Measurements from ENCODE around the gene CCR7. TPM values are rescaled to one million over a fixed set of nuclear protein-coding genes. Genes with fewer than 3 reads are reported as not detected.

CCR7 gene
- polyA plus RNA-seq, 2 donors: 0.16 to 0.54 TPM

GRCh38 chr17:40536295-40537171 lies 28.7 kb downstream of the CCR7 start:
- H3K4me1 ChIP-seq (ENCODE audit: control insufficient read depth in 2 of 2, insufficient read depth in 2 of 2, low read length in 1 of 2): peaks cover 0 to 44% of the 10 kb centered on the region in 2 donors
- H3K9me3 ChIP-seq (ENCODE audit: control insufficient read depth in 2 of 2, insufficient read depth in 1 of 2, low read depth in 1 of 2, low read length in 1 of 2): peaks cover 0 to 2% of the 10 kb centered on the region in 2 donors
- H3K36me3 ChIP-seq (ENCODE audit: control insufficient read depth in 2 of 2, insufficient read depth in 2 of 2, low read length in 1 of 2): no peaks in the 10 kb centered on the region
- no peak overlapping the region for H3K4me3 ChIP-seq (ENCODE audit: low read depth in 1 of 2, low read length in 2 of 2)
- peak overlapping the region; percentile 81 to 83 for H3K27ac ChIP-seq (ENCODE audit: low read depth in 2 of 2, low read length in 1 of 2)
- no peaks in the 10 kb centered on the region for H3K27me3 ChIP-seq (ENCODE audit: control insufficient read depth in 1 of 2, insufficient read depth in 2 of 2, low read length in 2 of 2)
- WGBS, 2 donors: 30 to 37% methylated on average over 13 of the region's 13 CpGs

DNA sequence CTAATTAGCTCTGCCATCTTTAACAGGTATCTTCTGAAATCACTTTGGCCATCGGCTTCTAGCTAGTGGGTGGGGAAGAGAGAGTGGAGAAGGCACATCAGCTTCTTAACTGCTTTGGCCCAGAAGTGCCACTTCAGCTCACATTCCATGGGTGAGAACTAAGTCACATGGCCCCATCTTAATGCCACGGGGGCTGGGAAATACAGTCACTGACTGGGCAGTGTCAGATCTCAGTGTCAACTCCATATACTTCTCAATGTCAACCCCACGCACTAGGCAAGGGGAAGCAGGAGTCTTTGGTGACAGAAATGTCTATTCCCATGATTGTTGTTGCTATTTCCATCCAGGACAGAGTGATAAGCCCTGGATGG lies 29.4 kb downstream of the CCR7 start:
- Histone ChIP-seq H3K4me1 (ENCODE audit: control insufficient read depth in 2 of 2, insufficient read depth in 2 of 2, low read length in 1 of 2) (peaks cover 0 to 41% of the 10 kb centered on the region in 2 donors), H3K27ac (ENCODE audit: low read depth in 2 of 2, low read length in 1 of 2) (peak overlapping the region; percentile 81 to 83)

GRCh38 chr17:40535438-40535837 lies 29.8 kb downstream of the CCR7 start:
- WGBS, 2 donors: 87% methylated on average over 4 of the region's 4 CpGs

More for the DNA sequence above, 29.4 kb downstream of the CCR7 start:
- Histone ChIP-seq H3K36me3 (ENCODE audit: control insufficient read depth in 2 of 2, insufficient read depth in 2 of 2, low read length in 1 of 2) (no peaks in the 10 kb centered on the region), H3K4me3 (ENCODE audit: low read depth in 1 of 2, low read length in 2 of 2) (no peak overlapping the region), H3K27me3 (ENCODE audit: control insufficient read depth in 1 of 2, insufficient read depth in 2 of 2, low read length in 2 of 2) (no peaks in the 10 kb centered on the region), H3K9me3 (ENCODE audit: control insufficient read depth in 2 of 2, insufficient read depth in 1 of 2, low read depth in 1 of 2, low read length in 1 of 2) (peaks cover 0 to 2% of the 10 kb centered on the region in 2 donors)
- 43 to 51% methylated on average over 3 of the region's 3 CpGs for WGBS, 2 donors

DNA sequence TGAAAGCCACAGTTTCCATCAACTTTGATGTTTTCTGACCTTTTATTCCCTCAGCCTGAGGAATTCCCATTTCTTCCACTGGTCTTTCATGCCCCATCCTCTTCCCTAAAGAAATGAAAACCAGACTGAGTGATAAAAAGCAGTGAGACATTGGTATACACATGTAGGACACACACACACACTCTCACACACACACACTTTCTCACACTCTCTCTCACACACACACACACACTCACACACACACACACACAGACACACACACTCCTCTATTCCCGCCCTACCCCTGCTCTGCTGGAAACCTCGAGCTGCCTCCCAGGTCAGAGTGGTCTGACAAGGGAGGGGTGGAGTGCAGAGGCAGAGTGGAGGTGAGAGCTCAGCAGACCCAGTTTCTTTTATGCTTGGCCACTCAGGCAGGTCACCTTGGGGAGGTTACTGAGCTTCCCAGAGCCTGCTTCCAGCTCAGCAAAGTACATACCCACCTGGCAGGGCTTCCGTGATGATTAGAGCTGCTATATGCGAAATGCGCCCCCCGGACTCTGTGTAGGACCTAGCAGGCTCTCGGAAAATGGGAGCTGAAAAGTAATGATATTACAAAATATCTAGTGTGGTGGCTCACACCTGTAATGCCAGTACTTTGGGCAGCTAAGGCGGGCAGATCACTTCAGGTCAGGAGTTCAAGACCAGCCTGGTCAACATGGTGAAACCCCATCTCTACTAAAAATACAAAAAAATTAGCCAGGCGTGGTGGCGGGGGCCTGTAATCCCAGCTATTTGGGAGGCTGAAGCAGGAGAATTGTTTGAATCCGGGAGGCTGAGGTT lies 30.7 kb downstream of the CCR7 start:
- Histone ChIP-seq H3K27ac (ENCODE audit: low read depth in 2 of 2, low read length in 1 of 2) (peak overlapping the region; percentile 46 to 78), H3K4me1 (ENCODE audit: control insufficient read depth in 2 of 2, insufficient read depth in 2 of 2, low read length in 1 of 2) (peaks cover 0 to 41% of the 10 kb centered on the region in 2 donors)

More at GRCh38 chr17:40535438-40535837, 29.8 kb downstream of the CCR7 start:
- Histone ChIP-seq H3K4me3 (ENCODE audit: low read depth in 1 of 2, low read length in 2 of 2) (no peak overlapping the region), H3K27me3 (ENCODE audit: control insufficient read depth in 1 of 2, insufficient read depth in 2 of 2, low read length in 2 of 2) (no peaks in the 10 kb centered on the region), H3K27ac (ENCODE audit: low read depth in 2 of 2, low read length in 1 of 2) (peak overlapping the region in 1 of 2 donors; percentile 83), H3K4me1 (ENCODE audit: control insufficient read depth in 2 of 2, insufficient read depth in 2 of 2, low read length in 1 of 2) (peaks cover 0 to 43% of the 10 kb centered on the region in 2 donors), H3K9me3 (ENCODE audit: control insufficient read depth in 2 of 2, insufficient read depth in 1 of 2, low read depth in 1 of 2, low read length in 1 of 2) (peaks cover 0 to 2% of the 10 kb centered on the region in 2 donors), H3K36me3 (ENCODE audit: control insufficient read depth in 2 of 2, insufficient read depth in 2 of 2, low read length in 1 of 2) (no peaks in the 10 kb centered on the region)

GRCh38 chr17:40533896-40534295 lies 31.4 kb downstream of the CCR7 start:
- Histone ChIP-seq H3K4me1 (ENCODE audit: control insufficient read depth in 2 of 2, insufficient read depth in 2 of 2, low read length in 1 of 2) (peaks cover 0 to 36% of the 10 kb centered on the region in 2 donors), H3K36me3 (ENCODE audit: control insufficient read depth in 2 of 2, insufficient read depth in 2 of 2, low read length in 1 of 2) (no peaks in the 10 kb centered on the region), H3K27ac (ENCODE audit: low read depth in 2 of 2, low read length in 1 of 2) (peak overlapping the region; percentile 40 to 78), H3K4me3 (ENCODE audit: low read depth in 1 of 2, low read length in 2 of 2) (no peak overlapping the region), H3K9me3 (ENCODE audit: control insufficient read depth in 2 of 2, insufficient read depth in 1 of 2, low read depth in 1 of 2, low read length in 1 of 2) (no peaks in the 10 kb centered on the region), H3K27me3 (ENCODE audit: control insufficient read depth in 1 of 2, insufficient read depth in 2 of 2, low read length in 2 of 2) (no peaks in the 10 kb centered on the region)
- WGBS, 2 donors: 53 to 59% methylated on average over 4 of the region's 4 CpGs

More for the DNA sequence above, 30.7 kb downstream of the CCR7 start:
- no peak overlapping the region for H3K4me3 ChIP-seq (ENCODE audit: low read depth in 1 of 2, low read length in 2 of 2)
- WGBS, 2 donors: 78 to 83% methylated on average over 11 of the region's 11 CpGs
- H3K9me3 ChIP-seq (ENCODE audit: control insufficient read depth in 2 of 2, insufficient read depth in 1 of 2, low read depth in 1 of 2, low read length in 1 of 2): no peaks in the 10 kb centered on the region
- H3K27me3 ChIP-seq (ENCODE audit: control insufficient read depth in 1 of 2, insufficient read depth in 2 of 2, low read length in 2 of 2): no peaks in the 10 kb centered on the region
- no peaks in the 10 kb centered on the region for H3K36me3 ChIP-seq (ENCODE audit: control insufficient read depth in 2 of 2, insufficient read depth in 2 of 2, low read length in 1 of 2)

GRCh38 chr17:40532520-40533253 lies 32.6 kb downstream of the CCR7 start:
- Histone ChIP-seq H3K4me1 (ENCODE audit: control insufficient read depth in 2 of 2, insufficient read depth in 2 of 2, low read length in 1 of 2) (peaks cover 0 to 28% of the 10 kb centered on the region in 2 donors), H3K4me3 (ENCODE audit: low read depth in 1 of 2, low read length in 2 of 2) (no peak overlapping the region), H3K36me3 (ENCODE audit: control insufficient read depth in 2 of 2, insufficient read depth in 2 of 2, low read length in 1 of 2) (no peaks in the 10 kb centered on the region), H3K9me3 (ENCODE audit: control insufficient read depth in 2 of 2, insufficient read depth in 1 of 2, low read depth in 1 of 2, low read length in 1 of 2) (no peaks in the 10 kb centered on the region), H3K27me3 (ENCODE audit: control insufficient read depth in 1 of 2, insufficient read depth in 2 of 2, low read length in 2 of 2) (no peaks in the 10 kb centered on the region), H3K27ac (ENCODE audit: low read depth in 2 of 2, low read length in 1 of 2) (peak overlapping the region; percentile 47 to 67)
- WGBS, 2 donors: 36 to 40% methylated on average over 6 of the region's 6 CpGs

GRCh38 chr17:40531051-40531991 lies 34.0 kb downstream of the CCR7 start:
- H3K27ac ChIP-seq (ENCODE audit: low read depth in 2 of 2, low read length in 1 of 2): peak overlapping the region; percentile 1 to 80
- H3K36me3 ChIP-seq (ENCODE audit: control insufficient read depth in 2 of 2, insufficient read depth in 2 of 2, low read length in 1 of 2): no peaks in the 10 kb centered on the region
- H3K27me3 ChIP-seq (ENCODE audit: control insufficient read depth in 1 of 2, insufficient read depth in 2 of 2, low read length in 2 of 2): no peaks in the 10 kb centered on the region
- WGBS, 2 donors: 66 to 68% methylated on average over 15 of the region's 15 CpGs
- peaks cover 0 to 22% of the 10 kb centered on the region in 2 donors for H3K4me1 ChIP-seq (ENCODE audit: control insufficient read depth in 2 of 2, insufficient read depth in 2 of 2, low read length in 1 of 2)
- no peaks in the 10 kb centered on the region for H3K9me3 ChIP-seq (ENCODE audit: control insufficient read depth in 2 of 2, insufficient read depth in 1 of 2, low read depth in 1 of 2, low read length in 1 of 2)
- H3K4me3 ChIP-seq (ENCODE audit: low read depth in 1 of 2, low read length in 2 of 2): no peak overlapping the region

GRCh38 chr17:40530531-40530994 lies 34.7 kb downstream of the CCR7 start:
- no peaks in the 10 kb centered on the region for H3K36me3 ChIP-seq (ENCODE audit: control insufficient read depth in 2 of 2, insufficient read depth in 2 of 2, low read length in 1 of 2)
- H3K27me3 ChIP-seq (ENCODE audit: control insufficient read depth in 1 of 2, insufficient read depth in 2 of 2, low read length in 2 of 2): no peaks in the 10 kb centered on the region
- WGBS, 2 donors: 72 to 87% methylated on average over 5 of the region's 5 CpGs
- H3K4me1 ChIP-seq (ENCODE audit: control insufficient read depth in 2 of 2, insufficient read depth in 2 of 2, low read length in 1 of 2): peaks cover 0 to 16% of the 10 kb centered on the region in 2 donors
- H3K4me3 ChIP-seq (ENCODE audit: low read depth in 1 of 2, low read length in 2 of 2): no peak overlapping the region
- no peaks in the 10 kb centered on the region for H3K9me3 ChIP-seq (ENCODE audit: control insufficient read depth in 2 of 2, insufficient read depth in 1 of 2, low read depth in 1 of 2, low read length in 1 of 2)
- peak overlapping the region; percentile 1 to 80 for H3K27ac ChIP-seq (ENCODE audit: low read depth in 2 of 2, low read length in 1 of 2)
